IMR-90 (cell line): Measurements from ENCODE around the gene CPD.

Source experiments
- FOS ChIP-seq: fragments of 150-350 bp; IDR thresholded peaks from 2 replicates; pipeline ENCODE4 v1.6.1; 2016; ENCODE audit warnings: low read depth, low read length
- TF ChIP-seq, protein P1 (sequence below): conservative IDR thresholded peaks from 2 replicates; pipeline ENCODE4 v1.5.1; 2012; ENCODE audit warnings: mild to moderate bottlenecking, low read depth, low read length, improper control_type of control experiment

DNA sequence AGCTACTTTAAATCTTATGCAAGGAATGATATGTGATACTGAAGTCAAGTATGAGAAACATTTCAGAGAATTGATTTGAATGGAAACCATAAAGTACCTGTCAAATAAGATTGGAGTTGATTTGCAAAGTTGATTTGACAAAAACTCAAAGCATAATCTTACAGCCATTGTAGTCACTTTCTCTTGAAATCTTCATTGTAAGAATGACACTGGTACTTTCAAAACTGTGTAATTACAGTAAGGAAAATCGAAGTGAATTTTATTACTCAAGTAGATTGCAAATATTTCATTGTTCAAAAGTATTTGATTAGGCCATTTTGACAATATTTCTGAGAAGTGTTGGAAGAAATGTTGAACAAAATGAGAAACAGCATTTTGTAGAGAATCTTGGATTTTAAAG lies 3.6 kb downstream of the CPD start:
- TF ChIP-seq, protein P1, sequence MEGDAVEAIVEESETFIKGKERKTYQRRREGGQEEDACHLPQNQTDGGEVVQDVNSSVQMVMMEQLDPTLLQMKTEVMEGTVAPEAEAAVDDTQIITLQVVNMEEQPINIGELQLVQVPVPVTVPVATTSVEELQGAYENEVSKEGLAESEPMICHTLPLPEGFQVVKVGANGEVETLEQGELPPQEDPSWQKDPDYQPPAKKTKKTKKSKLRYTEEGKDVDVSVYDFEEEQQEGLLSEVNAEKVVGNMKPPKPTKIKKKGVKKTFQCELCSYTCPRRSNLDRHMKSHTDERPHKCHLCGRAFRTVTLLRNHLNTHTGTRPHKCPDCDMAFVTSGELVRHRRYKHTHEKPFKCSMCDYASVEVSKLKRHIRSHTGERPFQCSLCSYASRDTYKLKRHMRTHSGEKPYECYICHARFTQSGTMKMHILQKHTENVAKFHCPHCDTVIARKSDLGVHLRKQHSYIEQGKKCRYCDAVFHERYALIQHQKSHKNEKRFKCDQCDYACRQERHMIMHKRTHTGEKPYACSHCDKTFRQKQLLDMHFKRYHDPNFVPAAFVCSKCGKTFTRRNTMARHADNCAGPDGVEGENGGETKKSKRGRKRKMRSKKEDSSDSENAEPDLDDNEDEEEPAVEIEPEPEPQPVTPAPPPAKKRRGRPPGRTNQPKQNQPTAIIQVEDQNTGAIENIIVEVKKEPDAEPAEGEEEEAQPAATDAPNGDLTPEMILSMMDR, result no peak
- no peak for TF ChIP-seq FOS
